A673 (cell line): ENCODE measurements around the gene MYOZ3. TPM values are rescaled to one million over a fixed set of nuclear protein-coding genes. Genes with fewer than 3 reads are reported as not detected.

Experiments used
- BruUV-seq: library from RNA; stranded (reverse); fragments of 400-500 nt; replicated peaks from 2 replicates; lab custom pipeline; 2021; lab: Mats Ljungman, UMichigan
- CTCF ChIA-PET: fragments of 300-600 bp; sonication (Branson Sonifier 250); formaldehyde crosslinking; loops from one replicate; lab custom pipeline; 2022; ENCODE audit warnings: antibody characterized with exemption; lab: Charles Lee
- POLR2A ChIA-PET: fragments of 300-600 bp; sonication (Branson Sonifier 250); formaldehyde crosslinking; loops from one replicate; lab custom pipeline; 2022; ENCODE audit warnings: antibody characterized with exemption; ENCODE audit not compliant: low non-redundant PET; lab: Charles Lee
- DNase-seq: peaks from one replicate; pipeline ENCODE4 v3.0.0-alpha.2; 2015; ENCODE audit warnings: low spot score
- H3K27ac ChIP-seq: fragments of 200-600 bp; sonication (generic); 2 replicates; pipeline ENCODE4 v1.5.1; 2016; ENCODE audit warnings: mixed run types, low read depth, mild to moderate bottlenecking, mixed read lengths, antibody characterized with exemption, low read length; ENCODE audit not compliant: poor library complexity, severe bottlenecking
- H3K27me3 ChIP-seq: fragments of 200-600 bp; sonication (generic); replicated peaks from 2 replicates; pipeline ENCODE4 v1.6.1; 2017; ENCODE audit warnings: mixed run types, low read depth, mild to moderate bottlenecking, mixed read lengths, antibody characterized with exemption, low read length; ENCODE audit not compliant: insufficient read depth, poor library complexity
- H3K36me3 ChIP-seq: fragments of 200-600 bp; sonication (generic); 2 replicates; pipeline ENCODE4 v1.6.1; 2016; ENCODE audit warnings: mixed run types, mild to moderate bottlenecking, mixed read lengths, antibody characterized with exemption, low read length; ENCODE audit not compliant: insufficient read depth, poor library complexity, severe bottlenecking
- H3K4me1 ChIP-seq: fragments of 200-600 bp; sonication (generic); 2 replicates; pipeline ENCODE4 v1.6.1; 2017; ENCODE audit warnings: mixed run types, mild to moderate bottlenecking, mixed read lengths, antibody characterized with exemption, low read length; ENCODE audit not compliant: insufficient read depth, poor library complexity, severe bottlenecking
- H3K4me3 ChIP-seq: fragments of 200-600 bp; sonication (generic); 2 replicates; pipeline ENCODE4 v1.5.1; 2016; ENCODE audit warnings: low read depth, mixed run types, mild to moderate bottlenecking, mixed read lengths, low read length; ENCODE audit not compliant: poor library complexity, severe bottlenecking
- H3K9me3 ChIP-seq: fragments of 200-600 bp; sonication (generic); 2 replicates; pipeline ENCODE4 v1.6.1; 2016; ENCODE audit warnings: mixed run types, low read depth, mild to moderate bottlenecking, mixed read lengths, antibody characterized with exemption, low read length; ENCODE audit not compliant: poor library complexity, severe bottlenecking
- EZH2 ChIP-seq: fragments of 200-600 bp; sonication (generic); IDR thresholded peaks from 2 replicates; pipeline ENCODE4 v1.6.1; 2017; ENCODE audit warnings: borderline replicate concordance, low read depth, mild to moderate bottlenecking, mixed read lengths, antibody characterized with exemption, low read length; ENCODE audit not compliant: poor library complexity, severe bottlenecking
- intact Hi-C: fragments of 100-400 bp; cut with micrococcal nuclease; formaldehyde crosslinking; loops from one replicate; pipeline ENCODE4 v1.10.0; 2022; ENCODE audit not compliant: unreplicated experiment
- total RNA-seq: library from RNA; stranded (reverse); gene quantifications from 2 replicates; pipeline ENCODE4 v1.2.3, GENCODE V29; 2021
- TF ChIP-seq, protein P1 (sequence below): fragments of 300-800, 200-600 bp; sonication (generic); conservative IDR thresholded peaks from 2 replicates; pipeline ENCODE4 v1.5.1; 2017; ENCODE audit warnings: low read depth, mild to moderate bottlenecking, antibody characterized with exemption, low read length, moderate library complexity, mixed read lengths

MYOZ3 gene
- total RNA-seq, 1 experiment from 2014 or later: 2.4 TPM

DNA sequence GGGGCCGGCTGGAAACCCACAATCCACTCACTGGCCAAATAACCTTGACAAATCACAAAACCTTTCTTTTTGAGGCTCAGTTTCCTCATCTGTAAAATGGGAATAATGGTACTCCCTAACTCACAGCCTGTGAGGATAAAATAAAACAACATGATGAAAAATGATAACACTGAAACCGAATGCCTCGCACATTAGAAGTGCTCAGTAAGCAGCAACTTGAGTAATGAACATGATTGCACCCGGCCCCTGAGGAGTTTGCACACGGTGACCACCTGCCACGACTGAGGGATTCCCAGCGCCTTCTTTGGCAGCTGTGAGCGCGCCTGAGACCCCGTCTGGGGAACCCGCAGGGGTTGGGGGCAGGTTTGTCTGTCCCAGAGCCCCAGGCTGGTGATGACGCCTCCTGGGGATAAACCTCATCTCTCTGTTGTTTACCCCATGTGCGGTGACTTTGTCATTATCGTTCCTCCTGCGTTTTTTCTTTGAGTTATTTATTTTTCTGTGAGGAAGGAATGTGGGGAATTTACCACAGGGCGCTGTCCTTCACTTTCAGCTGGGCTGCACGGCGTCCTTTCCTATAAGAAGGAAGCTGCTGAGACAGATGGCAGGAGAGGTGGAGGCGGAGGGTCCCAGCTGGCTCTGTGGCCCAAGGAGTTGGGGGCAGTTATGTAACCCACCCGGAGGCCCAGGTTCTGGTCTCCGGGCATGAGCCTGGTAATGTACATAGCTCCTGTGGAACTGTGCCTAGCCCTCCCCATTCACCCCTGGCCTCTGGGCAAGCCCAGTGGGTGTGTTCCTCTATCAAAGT lies 23.6 kb upstream of the MYOZ3 start:
- CTCF ChIA-PET: no interaction called here
- no peaks in the 10 kb centered on the region for H3K36me3 ChIP-seq
- POLR2A ChIA-PET: no interaction called here
- DNase-seq: peak; percentile 45
- no peaks in the 10 kb centered on the region for H3K9me3 ChIP-seq
- no peak overlapping the region for H3K4me3 ChIP-seq
- no peaks in the 10 kb centered on the region for H3K27me3 ChIP-seq
- no TSS peak for BruUV-seq
- H3K27ac ChIP-seq: no peak overlapping the region
- TF ChIP-seq, protein P1, sequence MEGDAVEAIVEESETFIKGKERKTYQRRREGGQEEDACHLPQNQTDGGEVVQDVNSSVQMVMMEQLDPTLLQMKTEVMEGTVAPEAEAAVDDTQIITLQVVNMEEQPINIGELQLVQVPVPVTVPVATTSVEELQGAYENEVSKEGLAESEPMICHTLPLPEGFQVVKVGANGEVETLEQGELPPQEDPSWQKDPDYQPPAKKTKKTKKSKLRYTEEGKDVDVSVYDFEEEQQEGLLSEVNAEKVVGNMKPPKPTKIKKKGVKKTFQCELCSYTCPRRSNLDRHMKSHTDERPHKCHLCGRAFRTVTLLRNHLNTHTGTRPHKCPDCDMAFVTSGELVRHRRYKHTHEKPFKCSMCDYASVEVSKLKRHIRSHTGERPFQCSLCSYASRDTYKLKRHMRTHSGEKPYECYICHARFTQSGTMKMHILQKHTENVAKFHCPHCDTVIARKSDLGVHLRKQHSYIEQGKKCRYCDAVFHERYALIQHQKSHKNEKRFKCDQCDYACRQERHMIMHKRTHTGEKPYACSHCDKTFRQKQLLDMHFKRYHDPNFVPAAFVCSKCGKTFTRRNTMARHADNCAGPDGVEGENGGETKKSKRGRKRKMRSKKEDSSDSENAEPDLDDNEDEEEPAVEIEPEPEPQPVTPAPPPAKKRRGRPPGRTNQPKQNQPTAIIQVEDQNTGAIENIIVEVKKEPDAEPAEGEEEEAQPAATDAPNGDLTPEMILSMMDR: no peak
- TF ChIP-seq EZH2: no peak
- peaks cover 40% of the 10 kb centered on the region for H3K4me1 ChIP-seq
- intact Hi-C loops: no loop called here

DNA sequence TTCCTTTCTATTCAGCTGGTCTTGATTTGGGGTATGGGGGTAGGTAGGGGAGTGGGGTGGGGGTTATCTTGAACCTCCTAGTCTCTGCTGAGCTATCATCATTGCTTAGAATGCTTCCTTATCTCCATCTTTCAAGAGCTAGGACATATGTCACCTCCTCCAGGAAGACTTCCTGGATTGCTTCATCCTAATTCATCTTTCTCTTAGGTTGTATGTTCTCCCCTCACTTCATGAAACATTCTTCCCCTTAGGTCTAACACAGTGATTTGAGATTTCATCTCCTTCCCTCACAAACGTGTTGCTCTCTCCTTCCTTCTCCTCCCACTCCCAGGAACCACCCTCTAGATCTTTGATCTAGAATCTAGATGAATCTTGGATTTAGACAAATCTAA lies 23.0 kb upstream of the MYOZ3 start:
- DNase-seq: no peak
- ChIA-PET CTCF (no interaction called here), POLR2A (no interaction called here)
- Histone ChIP-seq H3K27ac (no peak overlapping the region), H3K9me3 (no peaks in the 10 kb centered on the region), H3K4me1 (peaks cover 46% of the 10 kb centered on the region), H3K4me3 (no peak overlapping the region), H3K36me3 (no peaks in the 10 kb centered on the region), H3K27me3 (no peaks in the 10 kb centered on the region)
- BruUV-seq: no TSS peak
- intact Hi-C loops: no loop called here
- TF ChIP-seq, protein P1: no peak
- no peak for TF ChIP-seq EZH2

DNA sequence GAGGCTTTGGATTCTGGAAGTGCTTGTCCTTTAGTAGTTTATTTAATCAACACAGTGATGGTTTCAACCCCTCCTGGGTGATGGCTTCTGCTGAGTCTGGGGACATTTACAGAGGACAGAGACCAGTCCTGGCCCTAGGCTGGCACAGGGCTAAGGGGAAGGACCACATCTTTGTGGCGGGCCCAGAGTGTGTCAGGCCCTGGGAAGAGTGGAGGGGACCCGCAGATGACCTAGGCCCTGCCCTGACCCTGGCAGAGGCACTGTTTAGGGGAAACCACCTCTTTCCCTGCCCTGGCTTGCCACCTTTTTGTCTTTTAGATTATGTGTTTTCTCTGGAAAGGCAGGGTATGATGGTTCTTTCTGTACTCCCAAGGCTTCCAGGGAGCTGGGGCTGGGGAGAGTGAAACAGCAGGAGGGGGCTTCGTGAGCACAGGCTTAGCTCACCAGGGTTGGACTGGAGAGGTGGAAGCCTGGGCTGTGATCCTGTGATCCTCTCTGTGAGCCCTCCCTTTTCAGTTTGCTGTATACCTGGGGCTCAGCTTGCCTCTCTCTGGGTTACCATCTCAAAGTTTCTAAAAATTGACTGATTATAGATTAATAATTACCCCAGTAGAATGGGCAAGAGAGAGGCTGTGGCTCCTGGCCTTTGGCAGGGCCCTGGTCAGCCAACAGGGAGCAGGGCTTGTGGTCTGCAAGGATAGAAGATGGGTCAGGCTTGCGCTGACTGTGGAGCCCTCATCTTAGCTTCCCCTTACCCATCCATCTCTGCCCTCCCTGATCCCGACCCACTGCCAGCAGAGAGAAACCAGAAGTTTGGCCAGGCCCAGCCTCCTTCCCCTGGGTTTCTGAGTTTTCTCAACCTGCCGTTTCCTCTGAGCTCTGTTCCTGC lies 22.3 kb upstream of the MYOZ3 start:
- DNase-seq: no peak
- H3K4me1 ChIP-seq: peaks cover 46% of the 10 kb centered on the region
- H3K27ac ChIP-seq: no peak overlapping the region
- ChIA-PET POLR2A (no interaction called here), CTCF (no interaction called here)
- intact Hi-C loops: no loop called here
- no TSS peak for BruUV-seq
- H3K36me3 ChIP-seq: no peaks in the 10 kb centered on the region
- no peak overlapping the region for H3K4me3 ChIP-seq
- H3K9me3 ChIP-seq: no peaks in the 10 kb centered on the region
- H3K27me3 ChIP-seq: no peaks in the 10 kb centered on the region
- TF ChIP-seq, protein P1: no peak
- no peak for TF ChIP-seq EZH2
